RWPE2 (cell line): ENCODE measurements around the gene GRIK3.

Experiments
- ATAC-seq: fragments of 200-7000 bp; cut with Tn5 transposase; 3 replicates; pipeline ENCODE4 v1.9.1; 2021; ENCODE audit warnings: low read depth
- DNase-seq: peaks from one replicate; pipeline ENCODE4 v3.0.0-alpha.2; 2020; ENCODE audit warnings: low spot score
- H3K27ac ChIP-seq: fragments of 450-650 bp; 2 replicates; pipeline ENCODE4 v1.5.1; 2017; ENCODE audit warnings: mild to moderate bottlenecking; ENCODE audit not compliant: poor library complexity, severe bottlenecking
- H3K27me3 ChIP-seq: fragments of 250-450 bp; sonication (Bioruptor Pico); 2 replicates; pipeline ENCODE4 v1.5.1; 2021; ENCODE audit warnings: mild to moderate bottlenecking, moderate library complexity; ENCODE audit not compliant: insufficient read depth, poor library complexity, severe bottlenecking
- H3K36me3 ChIP-seq: fragments of 250-450 bp; sonication (Bioruptor Pico); 2 replicates; pipeline ENCODE4 v1.5.1; 2020; ENCODE audit warnings: low read depth, mild to moderate bottlenecking, moderate library complexity
- H3K4me1 ChIP-seq: fragments of 250-450 bp; sonication (Bioruptor Pico); 2 replicates; pipeline ENCODE4 v1.5.1; 2021; ENCODE audit warnings: mild to moderate bottlenecking, moderate library complexity; ENCODE audit not compliant: insufficient read depth, poor library complexity, severe bottlenecking
- H3K4me3 ChIP-seq: fragments of 250-450 bp; sonication (Bioruptor Pico); 2 replicates; pipeline ENCODE4 v1.5.1; 2021; ENCODE audit warnings: mild to moderate bottlenecking, moderate library complexity; ENCODE audit not compliant: severe bottlenecking
- H3K9me3 ChIP-seq: fragments of 250-450 bp; sonication (Bioruptor Pico); 2 replicates; pipeline ENCODE4 v1.5.1; 2021; ENCODE audit warnings: mild to moderate bottlenecking, moderate library complexity; ENCODE audit not compliant: severe bottlenecking
- CTCF ChIP-seq: fragments of 450-650 bp; IDR thresholded peaks from one replicate; pipeline ENCODE4 v1.5.1; 2017; ENCODE audit warnings: mild to moderate bottlenecking, moderate library complexity; ENCODE audit not compliant: poor library complexity, severe bottlenecking

The GRIK3 gene

DNA sequence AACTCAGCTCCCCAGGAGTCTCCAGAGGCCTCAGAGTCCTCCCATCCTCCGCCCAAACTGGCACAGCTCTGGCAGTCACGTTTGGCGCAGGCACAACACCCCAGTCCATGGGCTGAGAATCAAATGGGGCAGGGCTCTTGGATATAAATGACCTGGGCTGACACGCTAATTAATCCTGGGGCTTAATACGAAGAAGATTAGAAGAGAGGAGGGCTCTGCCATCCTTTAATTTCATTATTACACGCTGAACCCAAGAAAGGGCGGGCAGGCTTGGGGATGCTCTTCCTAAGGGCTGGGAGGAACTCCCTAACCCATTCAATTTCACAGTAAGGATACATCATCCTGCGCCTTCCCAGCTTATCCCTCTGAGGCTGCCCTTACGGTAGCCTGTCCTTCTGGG, 2.4 kb downstream of the GRIK3 start:
- H3K36me3 ChIP-seq, result no peaks in the 10 kb centered on the region
- no peak for DNase-seq
- no peak for ATAC-seq
- TF ChIP-seq CTCF, result no peak
- no peak overlapping the region for H3K27ac ChIP-seq
- H3K4me1 ChIP-seq, result no peaks in the 10 kb centered on the region
- H3K4me3 ChIP-seq, result no peak overlapping the region
- H3K27me3 ChIP-seq, result peaks cover 76% of the 10 kb centered on the region
- H3K9me3 ChIP-seq, result no peaks in the 10 kb centered on the region

GRCh38 chr1:37031429-37031828, 2.9 kb downstream of the GRIK3 start:
- DNase-seq (no peak), ATAC-seq (no peak)
- H3K36me3 ChIP-seq, result no peaks in the 10 kb centered on the region
- H3K9me3 ChIP-seq, result no peaks in the 10 kb centered on the region
- no peaks in the 10 kb centered on the region for H3K4me1 ChIP-seq
- no peak for TF ChIP-seq CTCF
- no peak overlapping the region for H3K4me3 ChIP-seq
- peaks cover 72% of the 10 kb centered on the region for H3K27me3 ChIP-seq
- no peak overlapping the region for H3K27ac ChIP-seq

GRCh38 chr1:37028981-37029617, 5.2 kb downstream of the GRIK3 start:
- no peak for ATAC-seq
- Histone ChIP-seq H3K27me3 (peaks cover 50% of the 10 kb centered on the region), H3K9me3 (no peaks in the 10 kb centered on the region), H3K4me3 (no peak overlapping the region), H3K4me1 (no peaks in the 10 kb centered on the region), H3K36me3 (no peaks in the 10 kb centered on the region), H3K27ac (no peak overlapping the region)
- TF ChIP-seq CTCF, result no peak
- DNase-seq, result no peak

DNA sequence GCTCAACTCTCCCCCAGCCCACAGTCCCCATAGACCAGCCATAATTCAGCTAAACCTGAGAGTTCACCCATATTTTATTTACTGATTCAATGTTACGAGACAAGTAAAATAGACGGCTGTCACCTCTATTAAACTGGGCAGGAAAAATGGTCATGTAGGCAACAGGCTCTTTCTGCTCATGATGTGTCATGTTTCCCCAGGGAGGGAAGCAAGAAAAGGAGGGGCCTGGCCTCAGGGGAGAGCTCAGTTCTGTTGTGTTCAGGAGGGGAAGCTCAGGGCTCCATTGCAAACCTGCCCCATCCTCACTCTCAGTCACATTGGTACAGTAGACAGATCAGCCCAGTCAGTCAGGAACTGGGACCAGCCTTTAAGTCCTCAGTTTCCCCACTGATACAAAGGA, 12.8 kb downstream of the GRIK3 start:
- Histone ChIP-seq H3K4me3 (no peak overlapping the region), H3K27ac (no peak overlapping the region), H3K4me1 (no peaks in the 10 kb centered on the region), H3K27me3 (no peaks in the 10 kb centered on the region), H3K36me3 (no peaks in the 10 kb centered on the region), H3K9me3 (no peaks in the 10 kb centered on the region)
- no peak for TF ChIP-seq CTCF
- DNase-seq (no peak), ATAC-seq (no peak)

- DNase-seq (no peak), ATAC-seq (no peak)
- Histone ChIP-seq H3K4me3 (no peak overlapping the region), H3K27me3 (no peaks in the 10 kb centered on the region), H3K4me1 (no peaks in the 10 kb centered on the region), H3K36me3 (no peaks in the 10 kb centered on the region), H3K9me3 (no peaks in the 10 kb centered on the region), H3K27ac (no peak overlapping the region)
- no peak for TF ChIP-seq CTCF
These were observed 13.6 kb downstream of the GRIK3 start for GRCh38 chr1:37020653-37021277.
